Activated naive CD8-positive, alpha-beta T cell treated with anti-CD3 and anti-CD28 coated beads, Interleukin-2, amount 10 ng/mL, durations not matched to agents 7 days and 5 days (primary cell): ENCODE results near the gene KCNK7. TPM values are rescaled to one million over a fixed set of nuclear protein-coding genes. Genes with fewer than 3 reads are reported as not detected.
A peak's percentile ranks its signal among the peaks of the same experiment; 100 is the strongest.

Source experiments
- ATAC-seq: fragments of 150-1000 bp; cut with Tn5 transposase; one replicate; pipeline ENCODE4 v1.10.0; 2021; ENCODE audit warnings: low read depth, moderate library complexity
- POLR2A ChIA-PET: fragments of 350-600 bp; sonication (Branson Sonifier 250); formaldehyde crosslinking; loops from one replicate; lab custom pipeline; 2021; ENCODE audit warnings: antibody characterized with exemption; lab: Charles Lee
- DNase-seq: peaks from one replicate; pipeline ENCODE4 v3.0.0; 2021
- H3K27ac Mint-ChIP-seq: one replicate; pipeline ENCODE4 v1.8.0; 2022; ENCODE audit warnings: mild to moderate bottlenecking, mixed read lengths
- H3K27me3 Mint-ChIP-seq: one replicate; pipeline ENCODE4 v1.8.0; 2022; ENCODE audit warnings: mild to moderate bottlenecking, moderate library complexity, mixed read lengths
- H3K36me3 Mint-ChIP-seq: one replicate; pipeline ENCODE4 v1.8.0; 2021; ENCODE audit warnings: mild to moderate bottlenecking, mixed read lengths
- H3K4me1 Mint-ChIP-seq: one replicate; pipeline ENCODE4 v1.8.0; 2021; ENCODE audit warnings: mixed read lengths
- H3K4me3 Mint-ChIP-seq: one replicate; pipeline ENCODE4 v1.8.0; 2022; ENCODE audit warnings: mild to moderate bottlenecking, moderate library complexity, mixed read lengths
- H3K9me3 Mint-ChIP-seq: one replicate; pipeline ENCODE4 v1.8.0; 2021; ENCODE audit warnings: mixed read lengths
- total RNA-seq, 2 experiments: library from RNA; stranded (reverse); gene quantifications; one replicate each; pipeline ENCODE4 v1.2.3, GENCODE V29; 2021

Gene KCNK7
- total RNA-seq, 2 experiments from 2014 or later: 0.96 to 1.0 TPM

- peak overlapping the region; percentile 21 for H3K27ac Mint-ChIP-seq
- H3K36me3 Mint-ChIP-seq: peaks cover 11% of the 10 kb centered on the region
- no peaks in the 10 kb centered on the region for H3K9me3 Mint-ChIP-seq
- DNase-seq: no peak
- peaks cover 9% of the 10 kb centered on the region for H3K4me1 Mint-ChIP-seq
- POLR2A ChIA-PET: interaction anchor here (0.5 to 1.1 kb wide), 3 partner anchors 10 to 51 kb away, joined by 3 read pairs; partner anchors contain the start of gene SIPA1
- ATAC-seq: no peak
- H3K27me3 Mint-ChIP-seq: no peaks in the 10 kb centered on the region
- no peak overlapping the region for H3K4me3 Mint-ChIP-seq
Measured at GRCh38 chr11:65623177-65623576, 27.6 kb upstream of the KCNK7 start.

- no peak overlapping the region for H3K27ac Mint-ChIP-seq
- DNase-seq (no peak), ATAC-seq (no peak)
- peaks cover 14% of the 10 kb centered on the region for H3K36me3 Mint-ChIP-seq
- POLR2A ChIA-PET: interaction anchor here (1.1 kb wide), 1 partner anchor 16 kb away, joined by 3 read pairs; the partner anchor contains the start of gene SIPA1
- H3K4me3 Mint-ChIP-seq: no peak overlapping the region
- H3K27me3 Mint-ChIP-seq: no peaks in the 10 kb centered on the region
- H3K4me1 Mint-ChIP-seq: peaks cover 10% of the 10 kb centered on the region
- H3K9me3 Mint-ChIP-seq: no peaks in the 10 kb centered on the region
Measured at GRCh38 chr11:65622011-65622410, 26.4 kb upstream of the KCNK7 start.

DNA sequence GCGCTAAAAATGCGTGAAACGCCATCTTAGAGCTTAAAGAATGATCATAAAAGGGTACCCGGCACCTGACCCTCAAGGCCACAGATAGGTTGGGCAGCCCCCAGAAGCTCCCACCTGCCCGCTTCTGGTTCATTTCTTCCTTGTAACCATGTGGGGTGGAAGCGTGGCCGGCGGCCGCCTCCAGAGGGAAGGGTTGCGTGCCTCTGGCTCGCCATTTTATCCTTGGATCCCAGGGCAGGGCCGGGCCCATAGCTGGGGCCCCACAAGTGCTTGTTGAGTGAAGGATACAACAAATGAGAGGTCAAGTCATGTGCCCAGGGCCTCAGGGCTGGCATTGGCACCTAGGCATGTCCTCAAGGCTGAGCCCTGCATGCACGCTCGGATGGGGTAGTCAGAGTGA, 25.9 kb upstream of the KCNK7 start:
- DNase-seq (no peak), ATAC-seq (no peak)
- Mint-ChIP-seq H3K27me3 (no peaks in the 10 kb centered on the region), H3K4me3 (no peak overlapping the region), H3K4me1 (peaks cover 16% of the 10 kb centered on the region), H3K9me3 (no peaks in the 10 kb centered on the region), H3K36me3 (peaks cover 16% of the 10 kb centered on the region), H3K27ac (no peak overlapping the region)
- POLR2A ChIA-PET: no interaction called here

DNA sequence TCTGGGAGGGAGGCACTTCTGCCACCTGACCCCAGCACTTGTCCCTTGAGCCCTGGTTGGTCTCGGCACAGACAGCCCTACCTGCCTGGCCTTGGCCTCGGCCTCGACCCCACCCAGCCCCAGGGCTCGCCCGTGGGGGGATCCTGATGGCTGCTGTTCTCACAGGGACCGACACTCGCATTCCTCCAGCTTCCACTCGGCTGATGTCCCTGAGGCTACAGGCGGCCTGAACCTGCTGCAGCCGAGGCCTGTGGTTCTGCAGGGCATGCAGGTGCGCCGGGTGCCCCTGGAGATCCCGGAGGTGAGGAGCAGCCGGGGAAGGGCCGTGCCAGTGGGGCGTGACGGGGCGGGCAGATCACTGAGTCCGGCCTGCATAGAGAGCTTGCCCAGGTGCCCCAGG, 25.1 kb upstream of the KCNK7 start:
- DNase-seq (no peak), ATAC-seq (no peak)
- Mint-ChIP-seq H3K4me1 (peaks cover 17% of the 10 kb centered on the region), H3K9me3 (no peaks in the 10 kb centered on the region), H3K36me3 (peaks cover 17% of the 10 kb centered on the region), H3K27ac (no peak overlapping the region), H3K27me3 (no peaks in the 10 kb centered on the region), H3K4me3 (no peak overlapping the region)
- POLR2A ChIA-PET: no interaction called here

DNA sequence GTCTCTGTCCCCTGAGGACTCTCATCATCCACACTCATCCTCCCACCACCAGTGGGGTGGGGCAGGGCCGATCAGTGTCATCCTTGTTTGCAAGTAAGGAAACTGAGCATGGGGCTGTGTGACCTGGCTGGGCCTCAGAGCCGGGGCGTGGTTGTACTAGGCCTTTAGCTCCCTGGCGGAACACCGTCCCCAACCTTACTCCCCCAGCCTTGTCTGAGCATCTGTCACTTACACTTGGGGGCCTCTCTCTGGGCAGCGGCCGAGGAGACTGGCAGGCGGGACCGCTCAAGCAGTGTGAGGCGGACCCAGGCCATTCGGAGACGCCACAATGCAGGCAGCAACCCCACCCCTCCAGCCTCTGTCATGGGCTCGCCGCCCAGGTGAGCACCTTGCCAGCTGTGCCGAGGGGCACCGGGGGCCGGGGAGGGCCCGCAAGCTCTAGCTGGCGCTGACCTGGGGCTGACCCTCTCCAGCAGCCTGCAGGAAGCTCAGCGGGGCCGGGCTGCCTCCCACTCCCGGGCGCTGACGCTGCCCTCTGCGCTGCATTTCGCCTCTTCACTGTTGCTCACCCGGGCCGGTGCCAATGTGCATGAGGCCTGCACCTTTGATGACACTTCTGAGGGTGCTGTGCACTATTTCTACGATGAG, 23.8 kb upstream of the KCNK7 start:
- no peak overlapping the region for H3K27ac Mint-ChIP-seq
- POLR2A ChIA-PET: interaction anchor here (1.4 kb wide), 1 partner anchor 18 kb away, joined by 3 read pairs; the partner anchor contains the start of gene SIPA1
- no peak overlapping the region for H3K4me3 Mint-ChIP-seq
- peaks cover 17% of the 10 kb centered on the region for H3K36me3 Mint-ChIP-seq
- DNase-seq (no peak), ATAC-seq (no peak)
- peaks cover 17% of the 10 kb centered on the region for H3K4me1 Mint-ChIP-seq
- no peaks in the 10 kb centered on the region for H3K9me3 Mint-ChIP-seq
- H3K27me3 Mint-ChIP-seq: no peaks in the 10 kb centered on the region

- peaks cover 17% of the 10 kb centered on the region for H3K36me3 Mint-ChIP-seq
- POLR2A ChIA-PET: interaction anchor here (1.4 kb wide), 1 partner anchor 19 kb away, joined by 3 read pairs; the partner anchor contains the start of gene SIPA1
- peaks cover 17% of the 10 kb centered on the region for H3K4me1 Mint-ChIP-seq
- H3K27me3 Mint-ChIP-seq: no peaks in the 10 kb centered on the region
- H3K9me3 Mint-ChIP-seq: no peaks in the 10 kb centered on the region
- no peak overlapping the region for H3K4me3 Mint-ChIP-seq
- DNase-seq: no peak
- H3K27ac Mint-ChIP-seq: no peak overlapping the region
- ATAC-seq: no peak
Measured at GRCh38 chr11:65618763-65619162, 23.2 kb upstream of the KCNK7 start.

DNA sequence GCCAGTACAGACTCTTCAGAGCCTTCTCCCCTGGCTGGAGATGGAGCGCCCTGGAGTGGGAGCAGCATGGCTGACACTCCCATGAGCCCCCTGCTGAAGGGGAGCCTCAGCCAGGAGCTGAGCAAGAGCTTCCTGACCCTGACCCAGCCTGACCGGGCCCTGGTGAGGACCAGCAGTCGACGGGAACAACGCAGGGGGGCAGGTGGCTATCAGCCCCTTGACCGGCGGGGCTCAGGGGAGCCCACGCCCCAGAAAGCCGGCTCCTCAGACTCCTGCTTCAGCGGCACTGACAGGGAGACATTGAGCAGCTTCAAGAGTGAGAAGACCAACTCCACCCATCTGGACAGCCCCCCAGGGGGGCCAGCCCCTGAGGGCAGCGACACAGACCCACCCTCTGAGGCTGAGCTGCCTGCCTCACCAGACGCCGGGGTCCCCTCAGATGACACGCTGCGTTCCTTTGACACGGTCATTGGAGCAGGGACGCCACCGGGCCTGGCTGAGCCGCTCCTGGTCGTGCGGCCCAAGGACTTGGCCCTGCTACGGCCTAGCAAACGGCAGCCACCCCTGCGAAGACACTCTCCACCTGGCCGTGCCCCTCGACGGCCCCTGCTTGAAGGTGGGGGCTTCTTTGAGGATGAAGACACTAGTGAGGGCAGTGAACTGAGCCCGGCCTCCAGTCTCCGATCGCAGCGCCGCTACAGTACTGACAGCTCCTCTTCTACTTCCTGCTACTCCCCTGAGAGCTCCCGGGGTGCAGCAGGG, 22.6 kb upstream of the KCNK7 start:
- no peak overlapping the region for H3K4me3 Mint-ChIP-seq
- POLR2A ChIA-PET: interaction anchor here (0.8 to 4.6 kb wide), 5 partner anchors 14 to 41 kb away, joined by 3 to 25 read pairs (median 3); partner anchors contain the start of gene SIPA1
- DNase-seq (no peak), ATAC-seq (no peak)
- peaks cover 17% of the 10 kb centered on the region for H3K36me3 Mint-ChIP-seq
- H3K27ac Mint-ChIP-seq: no peak overlapping the region
- H3K9me3 Mint-ChIP-seq: no peaks in the 10 kb centered on the region
- H3K4me1 Mint-ChIP-seq: peaks cover 17% of the 10 kb centered on the region
- no peaks in the 10 kb centered on the region for H3K27me3 Mint-ChIP-seq

DNA sequence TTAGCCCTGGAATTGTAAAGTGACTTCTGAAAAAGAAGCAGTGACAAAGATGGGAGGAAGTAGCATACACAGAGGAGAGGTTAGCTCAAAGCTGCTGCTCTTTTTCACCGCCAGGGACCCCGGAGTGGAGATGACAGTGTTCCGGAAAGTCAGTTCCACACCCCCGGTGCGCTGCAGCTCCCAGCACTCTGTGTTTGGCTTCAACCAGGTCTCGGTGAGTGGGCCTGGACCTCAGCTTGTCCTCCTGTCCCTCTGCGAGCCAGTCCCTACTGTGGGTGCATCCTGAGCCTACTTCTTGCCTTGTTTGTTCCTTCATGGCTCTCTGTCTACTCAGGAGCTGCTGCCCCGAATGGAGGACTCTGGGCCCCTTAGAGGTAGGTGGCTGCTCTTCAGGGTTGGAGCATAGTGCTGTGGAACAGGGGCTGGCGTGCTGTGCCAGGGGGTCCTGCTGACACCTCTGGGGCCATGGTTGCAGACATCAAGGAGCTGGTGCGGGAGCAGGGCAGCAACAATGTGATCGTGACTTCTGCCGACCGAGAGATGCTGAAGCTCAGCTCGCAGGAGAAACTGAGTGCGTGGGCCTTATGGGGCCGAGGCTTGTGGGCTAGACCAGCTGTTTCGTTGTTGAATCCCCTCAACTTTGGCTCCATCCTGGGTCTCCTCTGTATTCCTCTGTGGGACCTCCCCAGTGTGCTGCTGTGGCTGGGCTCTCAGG, 21.7 kb upstream of the KCNK7 start:
- Mint-ChIP-seq H3K4me1 (peaks cover 18% of the 10 kb centered on the region), H3K27ac (peak overlapping the region; percentile 94), H3K9me3 (no peaks in the 10 kb centered on the region), H3K27me3 (no peaks in the 10 kb centered on the region), H3K36me3 (peaks cover 17% of the 10 kb centered on the region), H3K4me3 (peak overlapping the region; percentile 97)
- ATAC-seq (no peak), DNase-seq (no peak)
- POLR2A ChIA-PET: interaction anchor here (0.8 to 4.6 kb wide), 10 partner anchors 8 to 241 kb away, joined by 3 to 25 read pairs (median 4); partner anchors contain the start of genes EHBP1L1, FAM89B and SIPA1

- no peaks in the 10 kb centered on the region for H3K27me3 Mint-ChIP-seq
- no peaks in the 10 kb centered on the region for H3K9me3 Mint-ChIP-seq
- POLR2A ChIA-PET: interaction anchor here (0.7 to 4.6 kb wide), 9 partner anchors 9 to 242 kb away, joined by 3 to 25 read pairs (median 4); partner anchors contain the start of genes EHBP1L1, FAM89B and SIPA1
- DNase-seq: no peak
- peaks cover 15% of the 10 kb centered on the region for H3K36me3 Mint-ChIP-seq
- H3K4me3 Mint-ChIP-seq: peak overlapping the region; percentile 97
- no peak for ATAC-seq
- H3K4me1 Mint-ChIP-seq: peaks cover 20% of the 10 kb centered on the region
- peak overlapping the region; percentile 94 for H3K27ac Mint-ChIP-seq
Measured at GRCh38 chr11:65616575-65617001, 21.0 kb upstream of the KCNK7 start.

DNA sequence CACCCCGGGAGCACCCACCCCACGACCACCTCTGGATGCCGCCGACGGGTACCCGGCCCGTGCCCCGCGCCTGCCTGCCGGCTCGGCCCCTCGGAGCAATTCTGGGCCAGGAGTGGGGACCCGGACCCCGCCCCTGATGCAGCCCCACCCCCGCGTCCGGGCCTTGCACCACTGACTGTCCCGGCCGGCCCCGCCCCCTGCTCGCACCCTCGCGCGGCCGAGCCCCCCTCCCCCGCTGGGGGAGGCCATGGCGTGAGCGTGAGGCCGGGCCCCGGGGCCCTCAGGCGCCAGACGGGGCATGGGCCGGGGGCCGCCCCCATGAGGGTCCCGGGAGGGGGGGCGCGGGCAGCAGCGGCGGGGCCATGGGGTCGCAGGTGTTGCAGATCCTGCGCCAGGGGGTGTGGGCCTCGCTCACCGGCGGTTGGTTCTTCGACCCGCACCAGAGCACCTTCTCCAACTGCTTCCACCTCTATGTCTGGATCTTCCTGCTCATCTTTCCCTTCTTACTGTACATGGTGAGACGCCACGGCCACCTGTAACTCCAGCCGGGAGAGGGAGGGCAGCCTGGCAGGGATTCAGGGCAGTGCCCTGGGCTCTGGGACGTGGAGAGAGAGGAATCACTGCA, 20.5 kb upstream of the KCNK7 start:
- H3K27ac Mint-ChIP-seq: peak overlapping the region; percentile 96
- POLR2A ChIA-PET: interaction anchor here (0.7 to 4.6 kb wide), 22 partner anchors 9 to 436 kb away, joined by 3 to 36 read pairs (median 6); partner anchors contain the start of genes BANF1, CCDC85B, EHBP1L1 and EIF1AD
- peaks cover 13% of the 10 kb centered on the region for H3K36me3 Mint-ChIP-seq
- ATAC-seq (no peak), DNase-seq (no peak)
- H3K4me1 Mint-ChIP-seq: peaks cover 21% of the 10 kb centered on the region
- peak overlapping the region; percentile 97 for H3K4me3 Mint-ChIP-seq
- H3K27me3 Mint-ChIP-seq: no peaks in the 10 kb centered on the region
- H3K9me3 Mint-ChIP-seq: no peaks in the 10 kb centered on the region

DNA sequence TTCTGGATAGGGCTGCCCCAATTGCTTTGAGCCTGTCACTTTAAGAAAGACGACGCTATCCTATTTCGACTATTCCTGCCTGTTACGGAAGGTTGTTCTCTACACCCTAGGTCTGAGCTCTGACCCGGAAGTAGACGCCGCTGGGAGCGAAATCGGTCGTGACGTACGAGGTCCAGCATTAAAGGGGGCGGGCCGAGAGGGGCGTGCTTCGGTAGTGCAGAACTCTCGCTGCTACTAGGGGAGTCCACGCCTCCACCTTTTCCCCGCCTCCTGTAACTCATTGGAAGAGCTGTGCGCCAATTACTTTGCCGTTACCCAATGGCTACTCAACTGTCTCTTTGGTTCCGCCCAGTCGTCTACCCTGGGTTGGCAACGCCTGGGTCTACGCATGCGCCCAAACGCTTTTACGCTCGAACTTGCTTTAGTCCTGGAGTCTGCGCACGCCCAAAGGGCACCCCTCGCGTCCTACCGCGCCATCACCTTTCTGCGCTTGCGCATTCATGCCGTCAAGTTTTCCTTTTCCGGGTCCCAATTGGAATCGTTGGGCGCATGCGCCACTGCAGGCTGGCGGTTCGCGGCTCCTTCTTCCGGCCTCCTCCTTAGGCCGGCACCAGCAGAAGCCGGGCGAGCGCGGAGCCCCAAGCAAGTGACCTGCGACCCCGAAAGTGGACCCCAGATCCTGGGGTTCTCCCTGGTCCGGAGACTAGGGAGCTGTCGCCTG, 19.8 kb upstream of the KCNK7 start, which contains the start of gene PCNX3:
PCNX3 (plus strand) TSS at position 548 of the 721 bp plus-strand sequence. CDS start 536 bp downstream, outside the sequence.
- DNase-seq (peak; percentile 97), ATAC-seq (peak; percentile 85)
- Mint-ChIP-seq H3K27me3 (no peaks in the 10 kb centered on the region), H3K36me3 (peaks cover 12% of the 10 kb centered on the region), H3K9me3 (no peaks in the 10 kb centered on the region), H3K27ac (peak within 1 kb of the TSS; percentile 96), H3K4me1 (peaks cover 22% of the 10 kb centered on the region), H3K4me3 (peak within 1 kb of the TSS; percentile 97)
- POLR2A ChIA-PET: interaction anchor here (0.5 to 4.6 kb wide), 32 partner anchors 10 to 1786 kb away, joined by 3 to 36 read pairs (median 5); partner anchors contain the start of genes BANF1, CCDC85B, EHBP1L1 and EIF1AD
